Neural crest cell (in vitro differentiated cells): ENCODE measurements around the gene RFTN1. TPM values are rescaled to one million over a fixed set of nuclear protein-coding genes. Genes with fewer than 3 reads are reported as not detected.

ENCODE experiments used
- DNase-seq: peaks from one replicate; pipeline ENCODE4 v3.0.0; 2021; ENCODE audit warnings: low read depth, mixed read lengths, low spot score
- H3K27ac Mint-ChIP-seq: one replicate; pipeline ENCODE4 v1.8.0; 2021; ENCODE audit warnings: mild to moderate bottlenecking, mixed read lengths; ENCODE audit not compliant: unreplicated experiment
- H3K27me3 Mint-ChIP-seq: 2 replicates; pipeline ENCODE4 v1.8.0; 2021; ENCODE audit warnings: low read depth, mild to moderate bottlenecking, mixed read lengths
- H3K36me3 Mint-ChIP-seq: 2 replicates; pipeline ENCODE4 v1.8.0; 2021; ENCODE audit warnings: low read depth, mild to moderate bottlenecking, mixed read lengths
- H3K4me1 Mint-ChIP-seq: 2 replicates; pipeline ENCODE4 v1.8.0; 2021; ENCODE audit warnings: mixed read lengths
- H3K4me3 Mint-ChIP-seq: one replicate; pipeline ENCODE4 v1.8.0; 2021; ENCODE audit warnings: mild to moderate bottlenecking, mixed read lengths
- H3K9me3 Mint-ChIP-seq: 2 replicates; pipeline ENCODE4 v1.8.0; 2021; ENCODE audit warnings: mixed read lengths
- total RNA-seq: library from RNA; stranded (reverse); gene quantifications from 2 replicates; pipeline ENCODE4 v1.2.1, GENCODE V29; 2021
- TF ChIP-seq, protein P1 (sequence below): fragments of 200-600 bp; sonication (generic); conservative IDR thresholded peaks from 2 replicates; pipeline ENCODE4 v1.5.0; 2021; ENCODE audit warnings: antibody characterized with exemption, mild to moderate bottlenecking

RFTN1 gene
- total RNA-seq, 1 donor from 2014 or later = 2.0 TPM

DNA sequence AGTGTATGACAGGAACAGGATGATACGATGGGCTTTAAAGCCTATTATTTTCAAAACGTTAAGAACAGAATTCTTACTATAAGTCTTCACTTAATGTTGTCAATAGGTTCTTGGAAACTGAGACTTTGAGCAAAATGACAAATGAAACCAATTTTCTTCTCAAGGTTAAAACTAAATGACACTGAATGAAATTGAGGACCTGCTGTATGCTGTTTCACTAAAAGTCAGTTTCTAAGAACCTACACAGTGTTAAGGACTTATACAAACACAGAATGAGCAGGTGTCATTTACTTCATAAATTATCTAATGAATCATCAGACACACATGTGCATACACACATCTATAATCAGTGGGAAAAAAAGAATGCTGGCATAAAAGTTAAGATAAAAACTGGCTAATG lies 106.9 kb downstream of the RFTN1 start:
- DNase-seq = no peak
- H3K4me1 Mint-ChIP-seq = peaks cover 21% of the 10 kb centered on the region
- TF ChIP-seq, protein P1, sequence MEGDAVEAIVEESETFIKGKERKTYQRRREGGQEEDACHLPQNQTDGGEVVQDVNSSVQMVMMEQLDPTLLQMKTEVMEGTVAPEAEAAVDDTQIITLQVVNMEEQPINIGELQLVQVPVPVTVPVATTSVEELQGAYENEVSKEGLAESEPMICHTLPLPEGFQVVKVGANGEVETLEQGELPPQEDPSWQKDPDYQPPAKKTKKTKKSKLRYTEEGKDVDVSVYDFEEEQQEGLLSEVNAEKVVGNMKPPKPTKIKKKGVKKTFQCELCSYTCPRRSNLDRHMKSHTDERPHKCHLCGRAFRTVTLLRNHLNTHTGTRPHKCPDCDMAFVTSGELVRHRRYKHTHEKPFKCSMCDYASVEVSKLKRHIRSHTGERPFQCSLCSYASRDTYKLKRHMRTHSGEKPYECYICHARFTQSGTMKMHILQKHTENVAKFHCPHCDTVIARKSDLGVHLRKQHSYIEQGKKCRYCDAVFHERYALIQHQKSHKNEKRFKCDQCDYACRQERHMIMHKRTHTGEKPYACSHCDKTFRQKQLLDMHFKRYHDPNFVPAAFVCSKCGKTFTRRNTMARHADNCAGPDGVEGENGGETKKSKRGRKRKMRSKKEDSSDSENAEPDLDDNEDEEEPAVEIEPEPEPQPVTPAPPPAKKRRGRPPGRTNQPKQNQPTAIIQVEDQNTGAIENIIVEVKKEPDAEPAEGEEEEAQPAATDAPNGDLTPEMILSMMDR = no peak
- no peaks in the 10 kb centered on the region for H3K36me3 Mint-ChIP-seq
- no peaks in the 10 kb centered on the region for H3K27me3 Mint-ChIP-seq
- H3K27ac Mint-ChIP-seq = no peak overlapping the region
- H3K9me3 Mint-ChIP-seq = peaks cover 2% of the 10 kb centered on the region
- no peak overlapping the region for H3K4me3 Mint-ChIP-seq

DNA sequence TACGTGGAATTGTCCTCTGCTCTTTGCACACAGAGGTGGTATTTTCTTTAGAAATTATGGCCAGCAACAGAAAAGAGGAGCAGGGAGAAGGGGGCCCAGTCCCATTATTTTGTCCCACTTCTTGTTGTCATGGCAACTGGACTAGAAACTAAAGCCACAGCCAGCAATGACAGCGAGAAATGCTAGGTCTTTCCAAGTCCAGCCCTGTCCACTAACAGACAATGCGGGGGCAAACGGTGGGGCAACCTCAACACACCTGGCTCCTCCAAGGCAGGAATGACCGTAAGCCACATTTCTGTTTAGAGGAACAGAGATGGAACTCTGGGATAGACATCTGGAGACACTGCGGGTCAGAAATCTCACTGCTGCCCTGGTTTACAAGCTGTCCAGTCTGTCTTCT lies 107.3 kb downstream of the RFTN1 start:
- no peaks in the 10 kb centered on the region for H3K27me3 Mint-ChIP-seq
- TF ChIP-seq, protein P1 = no peak
- DNase-seq = no peak
- peaks cover 2% of the 10 kb centered on the region for H3K9me3 Mint-ChIP-seq
- no peaks in the 10 kb centered on the region for H3K36me3 Mint-ChIP-seq
- no peak overlapping the region for H3K27ac Mint-ChIP-seq
- no peak overlapping the region for H3K4me3 Mint-ChIP-seq
- H3K4me1 Mint-ChIP-seq = peaks cover 21% of the 10 kb centered on the region

- DNase-seq = no peak
- Mint-ChIP-seq H3K4me1 (peaks cover 32% of the 10 kb centered on the region), H3K27me3 (no peaks in the 10 kb centered on the region), H3K36me3 (no peaks in the 10 kb centered on the region), H3K9me3 (peaks cover 2% of the 10 kb centered on the region), H3K4me3 (no peak overlapping the region), H3K27ac (no peak overlapping the region)
- TF ChIP-seq, protein P1 = no peak
Observed at GRCh38 chr3:16404349-16404895, 109.1 kb downstream of the RFTN1 start.

GRCh38 chr3:16402451-16402850 lies 111.0 kb downstream of the RFTN1 start:
- no peak overlapping the region for H3K27ac Mint-ChIP-seq
- TF ChIP-seq, protein P1 = no peak
- peaks cover 32% of the 10 kb centered on the region for H3K4me1 Mint-ChIP-seq
- H3K4me3 Mint-ChIP-seq = no peak overlapping the region
- H3K9me3 Mint-ChIP-seq = peaks cover 2% of the 10 kb centered on the region
- H3K27me3 Mint-ChIP-seq = no peaks in the 10 kb centered on the region
- H3K36me3 Mint-ChIP-seq = no peaks in the 10 kb centered on the region
- DNase-seq = no peak

DNA sequence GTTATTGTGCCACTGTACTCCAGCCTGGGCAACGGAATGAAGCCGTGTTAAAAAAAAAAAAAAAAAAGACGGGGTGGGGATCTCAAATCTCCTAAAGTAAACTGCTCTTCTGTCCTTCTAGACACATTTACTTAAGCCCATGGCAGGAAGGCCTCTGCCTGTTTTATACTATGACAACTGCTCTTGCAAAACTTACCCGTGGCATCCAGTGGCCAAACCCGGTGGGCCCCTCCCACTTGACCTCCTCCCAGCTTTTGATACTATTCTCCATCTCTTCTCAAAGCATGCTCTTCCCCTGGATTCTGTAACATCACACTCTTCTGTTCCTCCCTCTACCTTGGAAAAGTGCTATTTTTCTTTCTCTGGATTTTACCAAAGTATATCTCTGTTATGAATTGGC lies 112.2 kb downstream of the RFTN1 start:
- Mint-ChIP-seq H3K27me3 (no peaks in the 10 kb centered on the region), H3K36me3 (no peaks in the 10 kb centered on the region), H3K4me1 (peaks cover 30% of the 10 kb centered on the region), H3K9me3 (peaks cover 4% of the 10 kb centered on the region), H3K27ac (no peak overlapping the region), H3K4me3 (no peak overlapping the region)
- TF ChIP-seq, protein P1 = no peak
- no peak for DNase-seq
